RPMI7951 (cell line): Measurements from ENCODE around the gene BTBD9. TPM values are rescaled to one million over a fixed set of nuclear protein-coding genes. Genes with fewer than 3 reads are reported as not detected.

Experiments
- DNase-seq: peaks from one replicate; pipeline ENCODE4 v3.0.0-alpha.2; 2012; ENCODE audit warnings: low read depth
- total RNA-seq: library from RNA; depleted of rRNA; stranded (reverse); fragments of >200 nt; shearing (Covaris generic); gene quantifications from 2 replicates; pipeline ENCODE4 v1.2.3, GENCODE V29; 2014

The BTBD9 gene
- total RNA-seq, 1 experiment from 2014 or later = 2.8 TPM

DNA sequence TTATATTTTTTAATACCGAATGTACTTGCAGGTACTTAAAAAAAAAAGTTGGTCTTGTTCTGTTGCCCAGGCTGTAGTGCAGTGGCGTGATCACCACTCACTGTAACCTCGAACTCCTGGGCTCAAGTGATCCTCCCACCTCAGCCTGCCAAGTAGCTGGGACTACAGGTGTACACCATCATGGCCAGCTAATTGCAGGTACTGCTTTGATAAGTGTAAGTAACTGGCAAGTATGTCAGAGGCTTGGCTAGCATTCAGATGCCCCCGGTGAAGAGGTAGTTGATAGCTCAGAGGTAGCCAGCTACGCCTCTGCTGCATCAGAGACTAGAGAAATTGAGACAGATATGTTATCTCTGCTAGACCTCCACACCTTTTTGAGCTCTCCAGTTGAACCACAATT, 40.5 kb downstream of the BTBD9 start:
- DNase-seq = no peak

DNA sequence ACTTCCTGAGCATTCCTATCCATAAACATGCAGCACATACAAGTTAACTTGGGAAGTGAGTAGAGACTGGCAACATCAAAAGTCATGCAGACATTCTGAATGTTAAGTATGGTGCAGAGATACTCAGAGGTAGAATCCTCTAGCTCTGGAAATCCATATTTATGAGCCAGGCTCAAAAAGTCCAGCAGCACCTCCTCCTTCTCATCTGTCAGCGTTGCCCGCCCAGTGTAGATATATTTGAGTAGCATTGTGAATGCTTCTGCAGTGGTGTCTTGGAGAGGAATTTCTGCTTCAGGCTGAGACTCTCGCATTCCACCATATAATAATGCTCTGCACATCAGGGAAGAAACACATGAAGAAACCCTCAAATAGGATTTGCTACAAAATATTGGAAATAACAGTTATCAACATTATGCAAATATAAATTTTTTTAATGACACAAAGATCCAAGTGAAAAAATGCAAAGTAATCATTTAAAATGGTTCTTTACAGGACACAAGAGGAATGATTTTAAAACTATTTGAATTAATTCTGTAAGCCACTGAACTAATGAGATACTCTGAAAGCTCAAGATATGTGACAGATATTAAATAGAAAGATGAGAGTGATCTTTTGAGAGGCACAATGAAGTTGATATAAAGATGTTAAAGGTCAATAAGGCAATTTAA, 45.6 kb downstream of the BTBD9 start:
- DNase-seq = no peak

DNA sequence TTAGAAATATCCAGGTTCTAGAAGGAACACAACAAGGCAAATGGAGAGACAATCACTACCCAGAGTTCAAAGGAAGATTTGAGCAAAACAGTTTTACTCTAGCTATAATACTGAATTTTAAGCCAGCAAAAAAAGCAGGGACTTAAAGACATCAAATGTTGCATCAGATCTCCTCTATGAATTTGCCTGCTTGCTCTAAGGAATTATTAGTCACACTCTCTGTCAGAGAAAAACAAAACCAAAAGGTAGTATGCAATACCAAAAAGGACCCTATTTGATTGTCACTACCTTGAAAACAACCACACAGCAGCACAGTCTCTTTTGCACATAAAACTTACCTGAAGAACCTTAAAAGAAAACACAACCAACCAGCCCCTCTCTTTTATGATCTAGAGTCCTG, 46.3 kb downstream of the BTBD9 start:
- DNase-seq = no peak

DNA sequence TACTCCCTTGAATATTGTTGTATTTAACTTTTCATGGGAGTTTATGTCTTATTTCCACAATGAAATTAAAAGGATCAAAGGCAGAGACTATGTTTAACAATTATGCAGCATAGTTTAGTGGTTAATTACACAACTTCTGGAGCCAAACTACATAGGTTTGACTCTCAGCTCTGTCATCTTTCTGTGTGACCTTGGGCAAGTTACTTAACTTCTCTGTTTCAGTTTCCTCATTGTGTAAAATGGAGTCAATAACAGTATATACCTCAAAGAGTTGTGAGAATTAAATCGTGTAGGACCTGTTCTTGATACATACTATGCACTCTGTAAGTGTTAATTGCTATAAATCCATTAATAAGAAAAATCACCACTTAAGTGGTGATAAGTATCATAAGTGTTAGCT, 48.3 kb downstream of the BTBD9 start:
- no peak for DNase-seq

DNA sequence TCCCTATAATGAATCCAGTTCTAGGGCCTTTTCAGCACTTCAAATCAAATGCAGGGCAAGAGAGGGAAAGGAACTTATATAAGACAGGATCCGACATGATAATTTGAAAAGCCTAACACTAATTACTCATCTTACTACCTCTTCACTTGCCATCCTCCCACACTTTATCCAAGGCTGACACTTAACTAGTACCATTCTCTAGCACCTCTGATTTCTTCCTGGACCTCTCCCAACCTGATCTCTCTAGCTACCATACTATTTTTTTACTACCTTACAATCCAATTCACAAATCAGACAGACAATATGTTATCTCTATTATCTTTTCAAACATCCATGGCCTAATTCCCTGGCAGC, 50.4 kb downstream of the BTBD9 start:
- no peak for DNase-seq

DNA sequence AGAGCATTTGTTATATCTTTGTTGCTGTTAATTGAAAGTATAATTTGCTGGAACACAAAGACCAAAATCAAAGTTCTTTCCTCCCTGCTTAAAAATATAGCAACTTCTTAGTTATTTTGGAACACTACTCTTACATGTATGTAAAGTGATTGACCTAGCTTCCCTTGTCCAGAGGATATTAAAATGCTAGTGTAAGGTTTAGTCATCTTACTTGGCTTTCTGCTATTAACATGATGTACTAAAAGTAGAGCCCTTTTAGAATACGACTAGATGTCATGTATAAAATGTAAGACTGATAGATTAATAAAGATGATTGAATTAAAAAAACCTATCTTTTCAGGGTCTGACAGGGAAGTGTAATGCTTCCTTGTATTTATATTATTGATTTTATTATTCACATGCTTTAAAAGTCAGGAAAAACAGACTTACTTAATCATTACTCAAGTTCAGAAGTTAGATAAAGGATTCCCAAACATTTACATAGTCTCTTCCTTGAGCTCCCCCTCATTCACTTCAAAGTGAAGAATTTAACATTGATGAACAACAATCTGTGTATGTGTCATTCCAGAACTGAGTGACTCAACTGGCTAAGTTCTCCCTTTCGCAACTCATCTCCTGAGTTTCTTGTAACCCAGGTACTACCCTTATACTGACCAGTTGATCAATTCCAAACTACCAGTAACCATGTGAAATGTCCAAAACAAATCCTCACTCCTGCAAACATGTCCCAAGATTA, 50.9 kb downstream of the BTBD9 start:
- DNase-seq = peak; percentile 19

DNA sequence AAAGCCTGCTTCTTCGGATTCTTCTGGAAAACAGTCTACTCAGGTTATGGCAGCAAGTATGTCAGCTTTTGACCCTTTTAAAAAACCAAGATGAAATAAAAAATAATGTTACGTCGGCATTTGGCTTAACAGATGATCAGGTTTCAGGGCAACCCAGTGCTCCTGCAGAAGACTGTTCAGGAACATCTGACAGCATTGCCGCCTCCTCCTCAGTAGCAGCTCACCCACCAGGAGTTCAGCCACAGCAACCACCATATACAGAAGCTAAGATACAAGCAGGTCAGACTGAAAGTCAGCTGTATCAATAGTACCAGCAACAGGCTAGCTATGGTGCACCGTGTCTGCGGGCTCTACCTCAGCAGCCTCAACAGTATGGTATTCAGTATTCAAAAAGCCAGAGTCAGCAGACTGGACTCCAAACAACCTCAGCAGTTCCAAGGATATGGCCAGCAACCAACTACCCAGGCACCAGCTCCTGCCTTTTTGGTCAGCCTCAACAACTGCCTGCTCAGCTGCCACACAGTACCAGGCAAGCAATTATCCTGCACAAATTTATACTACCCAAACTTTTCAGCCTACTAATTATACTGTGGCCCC, 51.9 kb downstream of the BTBD9 start:
- no peak for DNase-seq

GRCh38 chr6:38586992-38587391, 52.7 kb downstream of the BTBD9 start:
- DNase-seq = no peak

DNA sequence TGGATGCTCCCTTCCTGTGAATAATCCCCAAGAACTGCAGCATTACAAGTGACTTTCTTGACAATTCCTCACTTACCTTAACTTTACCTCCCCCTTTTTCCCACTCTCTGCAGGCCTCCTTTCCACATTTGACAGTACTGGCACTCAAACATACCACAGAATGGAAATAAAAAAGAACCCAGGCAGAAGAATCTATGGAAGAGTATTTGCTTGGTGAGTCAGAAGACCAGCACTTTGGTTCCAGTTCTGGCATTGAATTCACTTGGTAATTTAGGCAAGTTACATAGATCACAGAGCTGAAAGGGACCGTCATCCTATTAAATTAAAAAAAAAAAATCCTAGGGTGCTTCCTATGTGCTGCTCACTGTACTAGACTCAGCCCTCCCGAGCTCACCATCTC, 55.0 kb downstream of the BTBD9 start:
- no peak for DNase-seq

DNA sequence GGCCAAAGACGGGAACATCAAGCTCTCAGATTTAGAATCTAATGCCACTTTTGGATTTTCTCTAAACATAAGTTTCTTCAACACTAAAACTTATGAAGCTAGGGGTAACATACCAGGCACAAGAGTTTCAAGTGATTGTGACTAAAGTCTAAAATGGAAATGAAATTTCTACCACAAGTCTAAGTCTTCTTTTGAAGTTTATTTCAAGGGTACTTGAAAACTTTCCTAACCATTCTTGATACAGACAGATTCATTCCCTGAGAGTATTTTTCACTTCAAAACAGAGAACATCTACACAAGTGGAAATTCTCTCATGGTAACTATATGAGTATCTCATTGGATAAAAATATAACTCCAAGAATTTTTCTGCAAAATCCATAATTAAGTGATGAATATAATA, 56.2 kb downstream of the BTBD9 start:
- no peak for DNase-seq

DNA sequence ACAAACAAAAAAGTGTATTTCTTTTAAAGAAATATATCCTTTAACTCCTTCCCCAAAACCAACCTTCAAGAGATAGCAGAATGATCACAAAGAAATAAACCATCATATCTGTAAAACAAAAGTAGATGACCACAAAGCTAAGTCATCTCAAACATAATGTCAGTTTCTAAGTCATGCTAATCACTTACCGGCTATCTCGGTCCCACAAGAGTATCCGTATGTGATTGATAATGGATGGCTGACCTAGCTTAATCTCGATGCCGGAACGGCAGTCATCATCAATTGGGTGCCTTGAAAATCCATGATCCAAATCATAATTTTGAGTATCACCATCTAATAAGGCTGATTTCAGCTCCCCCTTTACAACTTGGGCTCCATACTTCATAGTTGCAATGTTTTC, 59.7 kb downstream of the BTBD9 start:
- DNase-seq = no peak

DNA sequence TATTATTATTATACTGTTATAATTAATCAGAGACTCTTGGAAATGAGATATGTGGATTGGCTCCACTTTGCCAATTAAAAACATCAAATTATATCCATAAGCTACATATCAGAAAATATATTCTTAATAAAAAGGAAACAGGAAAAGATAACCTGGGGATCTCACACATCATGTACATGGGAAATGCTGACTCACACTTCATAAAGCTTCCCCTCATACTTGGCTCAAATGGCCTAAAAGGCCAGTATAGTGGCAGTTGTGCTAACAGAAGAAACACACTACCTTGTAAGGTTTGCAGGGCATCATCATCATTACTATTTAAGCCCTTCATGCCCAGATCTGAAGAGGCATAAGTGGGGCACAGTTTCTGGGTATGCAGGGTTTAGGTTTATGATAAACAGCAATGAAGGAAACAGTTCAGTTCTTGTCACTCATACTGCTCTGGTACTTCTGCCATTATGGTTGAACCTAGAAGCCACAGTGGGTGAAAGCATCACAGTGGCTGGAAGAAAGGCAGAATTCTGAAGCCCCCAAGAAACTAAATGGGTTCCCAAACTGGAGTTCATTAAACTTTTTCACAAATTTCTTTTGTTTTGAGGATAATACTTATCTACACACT, 60.6 kb downstream of the BTBD9 start:
- DNase-seq = no peak

DNA sequence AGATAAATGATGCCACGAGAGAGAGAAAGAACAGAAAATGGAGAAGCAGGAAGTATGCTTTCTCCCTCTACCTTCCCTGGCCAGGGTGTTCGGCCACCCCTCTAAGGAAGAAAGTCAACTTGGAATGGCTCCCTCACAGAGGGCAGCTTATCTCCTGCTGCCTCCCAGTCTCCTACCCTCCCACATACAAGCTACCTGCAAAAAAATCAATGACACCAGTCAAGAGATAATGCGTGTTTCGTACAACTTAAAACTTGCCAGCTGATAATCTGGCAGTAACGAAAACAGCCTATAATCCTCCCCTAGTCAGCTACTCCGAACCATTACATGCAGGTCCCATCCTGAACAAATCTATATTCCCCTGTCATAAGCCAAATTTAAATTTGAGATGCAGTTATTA, 61.7 kb downstream of the BTBD9 start:
- DNase-seq = no peak

GRCh38 chr6:38577492-38577891, 62.2 kb downstream of the BTBD9 start:
- DNase-seq = no peak

DNA sequence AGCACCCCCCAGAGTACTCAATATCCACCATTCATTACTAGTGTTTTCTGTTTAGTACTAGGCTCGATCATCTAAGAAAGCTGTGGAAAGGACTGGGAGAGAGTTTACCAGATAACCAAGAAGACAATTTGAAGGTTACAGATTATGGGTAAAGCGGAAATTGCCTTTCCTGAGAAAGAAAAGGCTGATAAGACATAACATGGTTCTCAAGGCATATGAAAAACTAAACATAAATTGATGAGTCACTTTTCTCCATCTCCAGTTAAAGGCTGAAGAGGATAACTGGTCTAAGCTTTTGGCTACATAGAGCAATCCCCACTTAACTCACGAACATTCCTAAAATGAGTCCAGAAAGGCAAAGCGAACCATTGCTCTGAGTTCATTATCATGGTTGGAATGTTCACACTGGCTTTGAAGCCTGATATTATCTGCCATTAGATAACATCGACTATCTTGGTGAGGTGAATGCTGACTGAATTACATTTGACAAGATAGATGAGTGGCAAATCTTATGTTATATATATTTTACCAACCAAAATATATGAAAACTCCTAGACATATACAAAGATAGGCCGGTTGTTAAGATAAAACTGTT, 65.8 kb downstream of the BTBD9 start:
- DNase-seq = no peak

GRCh38 chr6:38572186-38572813, 67.4 kb downstream of the BTBD9 start:
- DNase-seq = no peak

DNA sequence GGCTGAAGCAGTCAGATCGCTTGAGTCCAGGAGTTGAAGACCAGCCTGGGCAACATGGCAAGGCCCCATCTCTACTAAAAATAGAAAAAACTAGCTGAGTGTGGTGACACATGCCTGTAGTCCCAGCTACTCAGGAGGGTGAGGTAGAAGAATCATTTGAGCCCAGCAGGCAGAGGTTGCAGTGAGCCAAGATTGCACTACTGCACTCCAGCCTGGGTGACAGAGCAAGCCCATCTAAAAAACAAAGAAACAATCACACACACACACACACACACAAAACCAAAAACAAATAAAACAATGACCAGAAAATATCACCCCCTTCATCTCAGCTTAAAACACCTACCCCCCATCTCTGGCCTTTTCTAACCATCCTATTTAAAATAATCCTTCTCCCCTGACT, 68.0 kb downstream of the BTBD9 start:
- DNase-seq = no peak

DNA sequence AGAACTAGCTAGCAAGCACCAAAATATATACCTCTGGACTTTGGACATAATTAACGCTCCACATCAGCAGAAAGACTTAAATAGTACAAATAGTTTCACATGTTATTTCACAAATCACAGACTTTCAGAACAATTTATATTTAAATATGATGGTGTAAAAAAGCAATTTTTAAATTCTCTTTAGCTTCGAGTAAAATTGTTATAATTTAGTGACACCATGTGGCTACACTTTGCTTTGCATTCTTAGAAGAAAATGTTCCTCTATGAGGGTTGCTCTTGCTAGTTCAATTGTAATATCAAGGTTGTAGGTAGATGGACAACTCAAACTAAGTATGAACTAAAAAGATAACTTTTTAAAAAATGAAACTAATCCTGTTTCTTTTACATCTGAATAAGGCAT, 69.0 kb downstream of the BTBD9 start:
- peak; percentile 4 for DNase-seq

GRCh38 chr6:38567436-38567835, 72.3 kb downstream of the BTBD9 start:
- DNase-seq = peak; percentile 73

GRCh38 chr6:38566295-38567030, 73.3 kb downstream of the BTBD9 start:
- no peak for DNase-seq

GRCh38 chr6:38564301-38564700, 75.4 kb downstream of the BTBD9 start:
- no peak for DNase-seq
